Left ventricle myocardium inferior (tissue), 1 donor: ENCODE data around the gene RNF157. TPM values are rescaled to one million over a fixed set of nuclear protein-coding genes. Genes with fewer than 3 reads are reported as not detected.
"Not testable (repeated sequence)": the region's sequence is repeated elsewhere in the genome, so short reads cannot be mapped to it uniquely, and the experiment has no call there.

Experiments
- DNase-seq: peaks from one replicate; pipeline ENCODE4 v3.0.0-alpha.2; 2020
- H3K27ac ChIP-seq: fragments of 200-600 bp; replicated peaks from 2 replicates; pipeline ENCODE4 v1.8.0; 2021
- H3K27me3 ChIP-seq: fragments of 200-600 bp; 2 replicates; pipeline ENCODE4 v1.8.0; 2021; ENCODE audit warnings: low read depth
- H3K36me3 ChIP-seq: fragments of 200-600 bp; 2 replicates; pipeline ENCODE4 v1.8.0; 2021
- H3K4me1 ChIP-seq: fragments of 200-600 bp; 2 replicates; pipeline ENCODE4 v1.8.0; 2021
- H3K4me3 ChIP-seq: fragments of 200-600 bp; 2 replicates; pipeline ENCODE4 v1.8.0; 2021; ENCODE audit warnings: mild to moderate bottlenecking, moderate library complexity
- H3K9me3 ChIP-seq: fragments of 200-600 bp; replicated peaks from 2 replicates; pipeline ENCODE4 v1.8.0; 2021
- CTCF ChIP-seq: fragments of 200-600 bp; IDR thresholded peaks from 2 replicates; pipeline ENCODE4 v1.8.0; 2021; ENCODE audit warnings: antibody characterized with exemption, mild to moderate bottlenecking, borderline replicate concordance
- intact Hi-C: fragments of 100-400 bp; cut with micrococcal nuclease; formaldehyde crosslinking; loops from one replicate; pipeline ENCODE4 v1.11.0; 2022
- total RNA-seq: library from RNA; stranded (reverse); fragmentation: NEBNext Ultra II Directional; extraction: Animal tissue kit (Norgen Biotek cat#: 25700); gene quantifications from one replicate; pipeline ENCODE4 v1.2.1, GENCODE V29; 2021
- donor health status: DM: no; HTN: yes; CAD: no; lungs with severe emphysema.

The RNF157 gene
- total RNA-seq, 1 donor from 2014 or later: 4.8 TPM

- Histone ChIP-seq H3K27ac (no peak overlapping the region), H3K36me3 (no peaks in the 10 kb centered on the region), H3K4me1 (peaks cover 10% of the 10 kb centered on the region), H3K4me3 (no peak overlapping the region), H3K9me3 (no peaks in the 10 kb centered on the region), H3K27me3 (no peaks in the 10 kb centered on the region)
- no peak for DNase-seq
- TF ChIP-seq CTCF: peak; percentile 13
- intact Hi-C loops: no loop called here
These were observed 7.9 kb upstream of the RNF157 start for GRCh38 chr17:76248013-76248782.

DNA sequence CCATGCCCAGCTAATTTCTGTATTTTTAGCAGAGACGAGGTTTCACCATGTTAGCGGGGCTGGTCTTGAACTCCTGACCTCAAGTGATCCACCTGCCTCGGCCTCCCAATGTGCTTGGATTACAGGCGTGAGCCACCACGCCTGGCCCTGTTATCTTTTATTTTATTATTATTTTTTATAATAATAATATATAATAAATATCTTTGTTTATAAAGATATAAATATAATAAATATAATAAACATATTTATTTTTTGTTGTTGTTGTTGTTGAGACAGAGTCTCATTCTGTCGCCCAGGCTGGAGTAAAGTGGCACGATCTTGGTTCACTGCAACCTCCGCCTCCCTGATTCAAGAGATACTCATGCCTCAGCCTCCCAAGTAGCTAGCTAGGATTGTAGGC is 7.0 kb upstream of the RNF157 start:
- no peak for DNase-seq
- TF ChIP-seq CTCF: no peak
- H3K9me3 ChIP-seq: no peaks in the 10 kb centered on the region
- intact Hi-C loops: no loop called here
- no peak overlapping the region for H3K27ac ChIP-seq
- peaks cover under 1% of the 10 kb centered on the region for H3K4me1 ChIP-seq
- no peaks in the 10 kb centered on the region for H3K27me3 ChIP-seq
- H3K4me3 ChIP-seq: no peak overlapping the region
- no peaks in the 10 kb centered on the region for H3K36me3 ChIP-seq

DNA sequence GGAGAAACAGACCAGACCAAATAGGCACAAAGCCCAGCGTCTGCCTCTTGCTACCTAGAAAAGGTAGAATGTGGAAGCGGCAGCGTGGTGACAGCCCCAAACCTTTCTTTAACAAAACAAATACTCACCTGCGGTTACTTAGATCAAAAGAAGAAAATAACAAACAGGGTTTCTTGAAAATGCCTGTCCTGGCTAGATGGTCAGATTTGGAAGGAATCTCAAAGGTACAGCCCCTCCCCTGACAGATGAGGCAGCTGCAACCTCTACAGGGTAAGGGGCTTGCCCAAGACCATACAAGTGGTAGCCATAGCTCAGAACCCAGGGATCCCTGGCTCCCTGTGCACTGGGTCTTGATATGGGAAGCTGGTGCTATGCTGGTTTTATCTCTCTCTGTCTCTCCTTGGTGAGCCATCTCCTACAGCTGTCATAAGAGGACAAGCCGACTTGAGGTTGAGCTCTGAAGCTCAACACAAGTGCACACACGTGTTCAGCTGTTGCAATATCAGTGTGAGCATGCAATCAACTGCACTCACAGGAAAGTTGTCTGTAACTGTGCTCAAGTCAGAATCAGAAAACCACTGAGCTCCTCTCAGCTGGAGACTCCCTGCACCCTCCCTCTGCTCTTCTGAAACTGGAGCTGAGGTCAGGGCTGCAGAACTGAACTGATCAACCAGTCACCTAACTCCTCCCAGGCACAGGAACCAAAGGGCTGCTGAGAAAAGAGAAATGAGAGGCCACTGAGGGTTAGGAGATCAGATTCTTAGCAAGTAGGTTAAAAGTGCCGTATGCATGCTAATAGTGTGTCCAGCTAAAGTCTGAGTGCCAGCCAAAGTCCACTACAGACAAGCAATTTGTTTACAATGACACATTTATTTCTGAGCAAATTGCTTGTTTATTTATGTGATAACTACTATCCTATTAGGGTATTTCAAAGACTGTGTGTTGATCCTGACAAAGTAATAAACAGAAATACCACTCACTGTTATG is 6.1 kb upstream of the RNF157 start:
- H3K27ac ChIP-seq: no peak overlapping the region
- no peak for DNase-seq
- H3K4me1 ChIP-seq: peaks cover 8% of the 10 kb centered on the region
- no peak overlapping the region for H3K4me3 ChIP-seq
- H3K9me3 ChIP-seq: no peaks in the 10 kb centered on the region
- no peaks in the 10 kb centered on the region for H3K27me3 ChIP-seq
- no peaks in the 10 kb centered on the region for H3K36me3 ChIP-seq
- TF ChIP-seq CTCF: no peak
- intact Hi-C loops: no loop called here

DNA sequence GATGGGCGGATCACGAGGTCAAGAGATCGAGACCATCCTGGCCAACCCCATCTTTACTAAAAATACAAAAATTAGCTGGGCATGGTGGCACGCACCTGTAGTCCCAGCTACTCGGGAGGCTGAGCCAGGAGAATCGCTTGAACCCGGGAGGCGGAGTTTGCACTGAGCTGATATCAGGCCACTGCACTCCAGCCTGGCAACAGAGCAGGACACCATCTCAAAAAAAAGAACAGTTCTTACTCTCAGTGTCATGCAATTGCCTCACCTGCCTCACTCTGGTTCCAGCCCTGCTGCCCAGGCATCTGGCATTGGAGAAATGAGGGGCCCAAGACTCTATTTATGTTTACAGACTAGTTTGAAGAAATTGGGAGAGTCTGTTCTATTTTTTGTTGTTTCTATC is 4.4 kb upstream of the RNF157 start:
- H3K36me3 ChIP-seq, H3K9me3 ChIP-seq, H3K27me3 ChIP-seq, H3K27ac ChIP-seq, DNase-seq, H3K4me3 ChIP-seq, intact Hi-C loops: not testable (repeated sequence)
- peaks cover 18% of the 10 kb centered on the region for H3K4me1 ChIP-seq

- Histone ChIP-seq H3K27ac (no peak overlapping the region), H3K9me3 (no peaks in the 10 kb centered on the region), H3K4me1 (peaks cover 23% of the 10 kb centered on the region), H3K27me3 (no peaks in the 10 kb centered on the region), H3K4me3 (no peak overlapping the region), H3K36me3 (no peaks in the 10 kb centered on the region)
- intact Hi-C loops: no loop called here
- no peak for DNase-seq
- TF ChIP-seq CTCF: no peak
These were observed 3.8 kb upstream of the RNF157 start for GRCh38 chr17:76243826-76244679.
